Right atrium auricular region (tissue), 2 donors: ENCODE data around the gene ALKAL2. TPM values are rescaled to one million over a fixed set of nuclear protein-coding genes. Genes with fewer than 3 reads are reported as not detected.

Experiments
- DNase-seq: peaks from one replicate; pipeline ENCODE4 v3.0.0-alpha.2; 2019; ENCODE audit warnings: low spot score
- H3K27ac ChIP-seq, 2 donors: fragments of 200-600 bp; sonication (generic); 1 replicate in 1 of 2; 2 replicates in 1 of 2; pipeline ENCODE4 v1.5.1; 2016 to 2019
- H3K27me3 ChIP-seq, 2 donors: fragments of 200-600 bp; sonication (generic); one replicate each; pipeline versions ENCODE4 v1.5.1 to v1.6.0; 2017 to 2019
- H3K36me3 ChIP-seq: fragments of 200-600 bp; sonication (generic); one replicate; pipeline ENCODE4 v1.5.1; 2016
- H3K4me1 ChIP-seq, 2 donors: fragments of 200-600 bp; sonication (generic); one replicate each; pipeline versions ENCODE4 v1.5.1 to v1.6.0; 2017 to 2019
- H3K4me3 ChIP-seq, 2 donors: fragments of 200-600 bp; sonication (generic); 1 replicate in 1 of 2; 2 replicates in 1 of 2; pipeline ENCODE4 v1.5.1; 2017 to 2019; ENCODE audit warnings: mild to moderate bottlenecking in 1 of 2, moderate library complexity in 1 of 2
- H3K9me3 ChIP-seq, 2 donors: fragments of 200-600 bp; sonication (generic); one replicate each; pipeline ENCODE4 v1.5.1; 2019
- CTCF ChIP-seq, 2 donors: fragments of 200-600 bp; sonication (generic); IDR thresholded peaks; one replicate each; pipeline ENCODE4 v1.5.1; 2019; ENCODE audit warnings: antibody characterized with exemption in 2 of 2
- total RNA-seq, 2 donors: library from RNA; depleted of rRNA; stranded (reverse); fragments of >200 nt; gene quantifications; one replicate each; pipeline ENCODE4 v1.1.0, GENCODE V29; 2016

The ALKAL2 gene
- total RNA-seq, 2 donors from 2014 or later = 1.1 TPM; not detected in 1

DNA sequence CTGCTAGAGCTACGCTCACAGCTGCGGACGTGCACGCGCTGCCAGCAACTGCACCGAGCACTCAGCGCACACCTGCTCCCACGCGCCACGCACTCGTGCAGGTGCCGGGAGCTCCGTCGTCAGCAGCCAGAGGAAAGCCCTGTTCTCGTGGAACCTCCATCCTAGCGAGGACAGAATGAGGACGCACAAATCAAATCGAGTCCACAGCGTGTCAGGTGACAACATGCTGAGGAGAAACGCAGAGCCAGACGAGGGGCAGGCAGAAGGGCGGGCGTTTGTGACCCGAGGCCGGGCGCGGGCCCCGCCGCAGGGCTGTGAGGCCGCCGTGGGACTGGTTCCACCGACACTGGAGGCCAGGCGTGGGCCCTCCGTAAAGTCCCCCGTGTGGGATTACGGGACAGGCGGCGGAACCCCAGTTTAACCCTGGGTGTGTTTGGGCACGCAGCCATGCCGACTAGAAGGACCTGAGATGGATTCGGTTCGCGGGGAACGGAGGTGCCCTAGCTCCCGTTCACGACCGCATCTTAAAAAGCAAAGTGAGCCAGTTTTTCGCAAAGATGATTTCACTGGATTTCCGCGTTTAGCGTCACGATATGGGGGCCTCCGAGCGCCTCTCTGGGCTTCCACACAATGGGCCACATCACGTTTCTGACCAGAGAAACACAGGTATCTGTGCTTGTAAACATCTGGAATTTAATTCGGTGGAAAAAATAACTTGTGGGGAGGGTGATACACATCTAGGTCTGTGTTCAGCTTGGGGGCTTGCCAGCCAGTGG lies 26.9 kb upstream of the ALKAL2 start:
- no peaks in the 10 kb centered on the region for H3K4me1 ChIP-seq
- DNase-seq = no peak
- no peak for TF ChIP-seq CTCF (IDR thresholded peaks at IDR 0.05)
- no peak overlapping the region for H3K4me3 ChIP-seq
- H3K27ac ChIP-seq = no peak overlapping the region
- H3K36me3 ChIP-seq = no peaks in the 10 kb centered on the region
- H3K9me3 ChIP-seq = no peaks in the 10 kb centered on the region
- no peaks in the 10 kb centered on the region for H3K27me3 ChIP-seq

GRCh38 chr2:313991-314390 lies 26.1 kb upstream of the ALKAL2 start:
- H3K9me3 ChIP-seq = no peaks in the 10 kb centered on the region
- H3K4me1 ChIP-seq = no peaks in the 10 kb centered on the region
- no peak overlapping the region for H3K4me3 ChIP-seq
- no peaks in the 10 kb centered on the region for H3K36me3 ChIP-seq
- TF ChIP-seq CTCF (IDR thresholded peaks at IDR 0.05) = no peak
- no peaks in the 10 kb centered on the region for H3K27me3 ChIP-seq
- H3K27ac ChIP-seq = no peak overlapping the region
- no peak for DNase-seq

- no peak for DNase-seq
- no peak for TF ChIP-seq CTCF (IDR thresholded peaks at IDR 0.05)
- Histone ChIP-seq H3K36me3 (no peaks in the 10 kb centered on the region), H3K27ac (no peak overlapping the region), H3K4me3 (no peak overlapping the region), H3K27me3 (no peaks in the 10 kb centered on the region), H3K9me3 (no peaks in the 10 kb centered on the region), H3K4me1 (no peaks in the 10 kb centered on the region)
Measured at GRCh38 chr2:310994-311393, 23.1 kb upstream of the ALKAL2 start.

GRCh38 chr2:309954-310510 lies 22.1 kb upstream of the ALKAL2 start:
- Histone ChIP-seq H3K9me3 (no peaks in the 10 kb centered on the region), H3K4me3 (no peak overlapping the region), H3K27ac (no peak overlapping the region), H3K36me3 (no peaks in the 10 kb centered on the region), H3K27me3 (no peaks in the 10 kb centered on the region), H3K4me1 (no peaks in the 10 kb centered on the region)
- no peak for DNase-seq
- no peak for TF ChIP-seq CTCF (IDR thresholded peaks at IDR 0.05)

DNA sequence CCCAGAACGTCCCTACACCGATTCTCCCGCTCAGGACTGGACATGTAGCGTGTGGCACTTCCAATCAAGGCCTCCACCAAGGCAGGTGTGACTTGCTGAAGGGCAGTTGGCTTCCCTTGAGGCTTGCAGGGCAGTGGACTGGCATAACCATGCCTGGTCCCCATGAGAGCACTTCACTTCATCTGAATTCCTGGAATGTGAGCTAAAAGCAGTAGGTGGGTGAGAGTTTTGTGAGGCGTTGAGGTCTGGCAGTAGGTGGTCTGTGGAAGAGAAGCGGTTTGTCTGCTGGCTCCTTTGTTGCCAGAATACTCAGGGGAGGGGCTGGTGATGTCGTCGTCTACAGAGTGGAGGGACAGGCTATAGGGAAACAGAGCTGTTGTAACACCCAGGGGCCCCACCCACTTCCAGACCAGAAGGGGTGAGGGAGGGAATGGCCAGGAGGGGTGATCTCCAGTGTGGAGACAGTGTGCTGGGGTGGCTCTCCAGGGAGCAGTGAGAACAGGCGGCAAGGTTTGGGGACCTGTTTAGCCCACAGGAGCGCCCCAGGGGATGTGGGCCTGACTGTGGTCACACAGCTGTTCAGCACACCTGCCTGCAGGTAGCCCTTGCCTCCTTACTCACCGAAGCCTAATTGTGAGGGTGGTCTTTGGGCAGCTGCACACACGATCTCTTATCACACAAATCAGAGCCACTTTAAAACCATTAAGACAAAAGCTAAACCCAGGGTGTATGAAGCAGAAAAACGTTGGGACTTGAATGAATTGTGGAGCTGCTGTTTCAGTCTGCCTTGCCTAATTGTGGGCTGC lies 21.5 kb upstream of the ALKAL2 start:
- Histone ChIP-seq H3K4me3 (no peak overlapping the region), H3K4me1 (no peaks in the 10 kb centered on the region), H3K27ac (no peak overlapping the region), H3K36me3 (no peaks in the 10 kb centered on the region), H3K27me3 (no peaks in the 10 kb centered on the region), H3K9me3 (no peaks in the 10 kb centered on the region)
- no peak for TF ChIP-seq CTCF (IDR thresholded peaks at IDR 0.05)
- DNase-seq = no peak
